Caco-2 (cell line): ENCODE data around the gene CTTNBP2. TPM values are rescaled to one million over a fixed set of nuclear protein-coding genes. Genes with fewer than 3 reads are reported as not detected.

Experiments
- BruUV-seq: library from RNA; stranded (reverse); fragments of 400-500 nt; replicated peaks from 2 replicates; lab custom pipeline; 2021; lab: Mats Ljungman, UMichigan
- CTCF ChIA-PET: fragments of 300-600 bp; sonication (Branson Sonifier 250); formaldehyde crosslinking; loops from one replicate; lab custom pipeline; 2022; ENCODE audit warnings: antibody characterized with exemption; lab: Charles Lee
- POLR2A ChIA-PET: fragments of 300-600 bp; sonication (Branson Sonifier 250); formaldehyde crosslinking; loops from one replicate; lab custom pipeline; 2022; ENCODE audit warnings: antibody characterized with exemption; lab: Charles Lee
- DNase-seq, 2 experiments: peaks; one replicate each; pipeline versions ENCODE4 v3.0.0 to v3.0.0-alpha.2; 2020 to 2022
- H3K27me3 ChIP-seq: replicated peaks from 2 replicates; pipeline ENCODE4 v1.6.0; 2011; ENCODE audit warnings: low read length; ENCODE audit not compliant: control insufficient read depth, insufficient read depth
- H3K36me3 ChIP-seq: 2 replicates; pipeline ENCODE4 v1.5.1; 2011; ENCODE audit warnings: low read length; ENCODE audit not compliant: control insufficient read depth, insufficient read depth
- H3K4me1 ChIP-seq: fragments of 250-450 bp; sonication (Bioruptor Pico); 2 replicates; pipeline ENCODE4 v1.5.1; 2020; ENCODE audit warnings: mild to moderate bottlenecking
- H3K4me3 ChIP-seq: 2 replicates; pipeline ENCODE4 v1.5.1; 2011; ENCODE audit warnings: low read depth, mild to moderate bottlenecking, control low read depth, low read length
- H3K9me3 ChIP-seq: fragments of 250-450 bp; sonication (Bioruptor Pico); 2 replicates; pipeline ENCODE4 v1.5.1; 2020; ENCODE audit warnings: mild to moderate bottlenecking, moderate library complexity
- H3K27ac Mint-ChIP-seq: one replicate; pipeline ENCODE4 v1.8.0; 2022; ENCODE audit warnings: mixed read lengths; ENCODE audit not compliant: unreplicated experiment
- H3K27me3 Mint-ChIP-seq: one replicate; pipeline ENCODE4 v1.8.0; 2022; ENCODE audit warnings: mixed read lengths; ENCODE audit not compliant: insufficient read depth, unreplicated experiment
- H3K36me3 Mint-ChIP-seq: one replicate; pipeline ENCODE4 v1.8.0; 2022; ENCODE audit warnings: mild to moderate bottlenecking, mixed read lengths; ENCODE audit not compliant: insufficient read depth, unreplicated experiment
- H3K4me1 Mint-ChIP-seq: one replicate; pipeline ENCODE4 v1.8.0; 2022; ENCODE audit warnings: low read depth, mixed read lengths; ENCODE audit not compliant: unreplicated experiment
- H3K4me3 Mint-ChIP-seq: one replicate; pipeline ENCODE4 v1.8.0; 2022; ENCODE audit warnings: mild to moderate bottlenecking, moderate library complexity, mixed read lengths; ENCODE audit not compliant: unreplicated experiment
- H3K9me3 Mint-ChIP-seq: one replicate; pipeline ENCODE4 v1.8.0; 2022; ENCODE audit warnings: mixed read lengths; ENCODE audit not compliant: unreplicated experiment
- intact Hi-C: fragments of 100-400 bp; cut with micrococcal nuclease; formaldehyde crosslinking; loops from one replicate; pipeline ENCODE4 v1.10.0; 2022; ENCODE audit not compliant: unreplicated experiment
- total RNA-seq: library from RNA; stranded (reverse); gene quantifications from 2 replicates; pipeline ENCODE4 v1.2.3, GENCODE V29; 2022
- TF ChIP-seq, protein P1 (sequence below), 2 experiments: fragments of 200-600 bp in 1 of 2; IDR thresholded peaks; 1 replicate in 1 of 2; 2 replicates in 1 of 2; pipeline versions ENCODE4 v1.5.1 to v1.8.0; 2011 to 2022; ENCODE audit warnings: antibody characterized with exemption in 1 of 2, control low read depth in 1 of 2, inconsistent platforms in 1 of 2, low read depth in 1 of 2, low read length in 1 of 2, mild to moderate bottlenecking in 1 of 2, moderate library complexity in 1 of 2; ENCODE audit not compliant: insufficient read depth in 1 of 2, severe bottlenecking in 1 of 2, unreplicated experiment in 1 of 2

Gene CTTNBP2
- total RNA-seq, 1 experiment from 2014 or later = 3.2 TPM

- TF ChIP-seq, protein P1, sequence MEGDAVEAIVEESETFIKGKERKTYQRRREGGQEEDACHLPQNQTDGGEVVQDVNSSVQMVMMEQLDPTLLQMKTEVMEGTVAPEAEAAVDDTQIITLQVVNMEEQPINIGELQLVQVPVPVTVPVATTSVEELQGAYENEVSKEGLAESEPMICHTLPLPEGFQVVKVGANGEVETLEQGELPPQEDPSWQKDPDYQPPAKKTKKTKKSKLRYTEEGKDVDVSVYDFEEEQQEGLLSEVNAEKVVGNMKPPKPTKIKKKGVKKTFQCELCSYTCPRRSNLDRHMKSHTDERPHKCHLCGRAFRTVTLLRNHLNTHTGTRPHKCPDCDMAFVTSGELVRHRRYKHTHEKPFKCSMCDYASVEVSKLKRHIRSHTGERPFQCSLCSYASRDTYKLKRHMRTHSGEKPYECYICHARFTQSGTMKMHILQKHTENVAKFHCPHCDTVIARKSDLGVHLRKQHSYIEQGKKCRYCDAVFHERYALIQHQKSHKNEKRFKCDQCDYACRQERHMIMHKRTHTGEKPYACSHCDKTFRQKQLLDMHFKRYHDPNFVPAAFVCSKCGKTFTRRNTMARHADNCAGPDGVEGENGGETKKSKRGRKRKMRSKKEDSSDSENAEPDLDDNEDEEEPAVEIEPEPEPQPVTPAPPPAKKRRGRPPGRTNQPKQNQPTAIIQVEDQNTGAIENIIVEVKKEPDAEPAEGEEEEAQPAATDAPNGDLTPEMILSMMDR (IDR thresholded peaks at IDR 0.05; ENCODE audit: insufficient read depth in 1 of 2, low read depth in 1 of 2, low read length in 1 of 2, severe bottlenecking in 1 of 2, unreplicated experiment in 1 of 2) = no peak
Measured at GRCh38 chr7:117894037-117894436, 20.8 kb upstream of the CTTNBP2 start.

DNA sequence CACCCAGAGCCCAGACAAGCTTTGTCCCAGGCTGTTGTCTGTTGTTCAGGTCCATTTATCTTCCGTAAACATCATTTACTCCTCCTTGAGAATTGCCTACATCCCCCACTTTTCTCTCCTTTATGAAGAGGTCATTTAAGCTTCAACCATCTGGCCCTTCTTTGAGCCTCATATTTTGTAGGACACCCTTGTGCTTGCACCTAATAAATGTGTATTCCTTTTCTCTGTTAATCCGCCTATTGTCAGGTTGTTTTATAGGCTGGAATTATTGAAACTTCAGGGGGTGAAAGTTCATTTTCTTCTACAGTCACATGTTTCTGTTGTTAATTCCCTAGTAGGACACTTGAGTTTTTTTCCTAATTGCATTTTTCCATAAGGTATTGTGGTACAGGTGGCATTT, 19.6 kb upstream of the CTTNBP2 start:
- no peaks in the 10 kb centered on the region for H3K9me3 Mint-ChIP-seq
- ChIA-PET CTCF (no interaction called here), POLR2A (no interaction called here)

More at GRCh38 chr7:117894037-117894436, 20.8 kb upstream of the CTTNBP2 start:
- Mint-ChIP-seq H3K27ac (no peak overlapping the region), H3K4me3 (no peak overlapping the region), H3K36me3 (no peaks in the 10 kb centered on the region), H3K9me3 (no peaks in the 10 kb centered on the region), H3K27me3 (no peaks in the 10 kb centered on the region), H3K4me1 (peaks cover 23% of the 10 kb centered on the region)
- no peak overlapping the region for H3K4me3 ChIP-seq
- H3K27me3 ChIP-seq = no peaks in the 10 kb centered on the region
- no peaks in the 10 kb centered on the region for H3K36me3 ChIP-seq
- intact Hi-C loops = no loop called here
- BruUV-seq = no TSS peak
- CTCF ChIA-PET = interaction anchor here (0.7 kb wide), 1 partner anchor 22 kb away, joined by 3 read pairs; no protein-coding TSS in a partner anchor
- H3K9me3 ChIP-seq = peaks cover 2% of the 10 kb centered on the region; the same call in 1 of the 2 replicates
- H3K4me1 ChIP-seq = peaks cover 27% of the 10 kb centered on the region
- DNase-seq = no peak
- POLR2A ChIA-PET = no interaction called here

DNA sequence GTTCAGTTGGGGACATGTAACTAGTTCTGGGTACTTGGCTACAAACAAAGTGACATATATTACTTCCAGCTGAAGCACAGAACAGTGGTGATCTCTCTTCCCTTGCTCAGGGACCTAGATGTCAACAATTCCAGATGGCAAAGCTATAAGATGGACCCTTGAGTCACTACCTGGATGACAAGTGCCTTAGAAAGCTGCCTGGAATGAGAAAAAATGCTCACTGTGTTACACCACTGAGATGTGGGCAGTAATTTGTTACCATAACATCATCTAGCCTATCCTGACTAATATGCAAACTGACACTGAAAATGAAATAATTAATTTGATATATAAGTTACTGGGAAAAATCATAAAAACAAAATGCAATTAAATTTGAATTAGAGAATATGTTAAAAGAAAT, 16.4 kb upstream of the CTTNBP2 start:
- Histone ChIP-seq H3K27me3 (no peaks in the 10 kb centered on the region), H3K36me3 (no peaks in the 10 kb centered on the region), H3K9me3 (no peaks in the 10 kb centered on the region), H3K4me1 (peaks cover 17% of the 10 kb centered on the region), H3K4me3 (no peak overlapping the region)
- TF ChIP-seq, protein P1 (IDR thresholded peaks at IDR 0.05; ENCODE audit: insufficient read depth in 1 of 2, low read depth in 1 of 2, low read length in 1 of 2, severe bottlenecking in 1 of 2, unreplicated experiment in 1 of 2) = no peak
- POLR2A ChIA-PET = no interaction called here
- H3K9me3 Mint-ChIP-seq = no peaks in the 10 kb centered on the region
- H3K27me3 Mint-ChIP-seq = no peaks in the 10 kb centered on the region
- no peak overlapping the region for H3K4me3 Mint-ChIP-seq
- CTCF ChIA-PET = no interaction called here
- intact Hi-C loops = no loop called here
- H3K27ac Mint-ChIP-seq = no peak overlapping the region
- no peaks in the 10 kb centered on the region for H3K36me3 Mint-ChIP-seq
- H3K4me1 Mint-ChIP-seq = peaks cover 19% of the 10 kb centered on the region
- DNase-seq = no peak
- no TSS peak for BruUV-seq

More for the DNA sequence above, 19.6 kb upstream of the CTTNBP2 start:
- Mint-ChIP-seq H3K4me1 (peaks cover 23% of the 10 kb centered on the region), H3K27me3 (no peaks in the 10 kb centered on the region), H3K4me3 (no peak overlapping the region), H3K27ac (no peak overlapping the region), H3K36me3 (no peaks in the 10 kb centered on the region)
- Histone ChIP-seq H3K36me3 (no peaks in the 10 kb centered on the region), H3K27me3 (no peaks in the 10 kb centered on the region), H3K4me1 (peaks cover 27% of the 10 kb centered on the region), H3K9me3 (peaks cover under 1% of the 10 kb centered on the region; the same call in 1 of the 2 replicates), H3K4me3 (no peak overlapping the region)
- BruUV-seq = no TSS peak
- TF ChIP-seq, protein P1 (IDR thresholded peaks at IDR 0.05; ENCODE audit: insufficient read depth in 1 of 2, low read depth in 1 of 2, low read length in 1 of 2, severe bottlenecking in 1 of 2, unreplicated experiment in 1 of 2) = no peak
- intact Hi-C loops = no loop called here
- DNase-seq = no peak
